Endothelial cell (in vitro differentiated cells): Measurements from ENCODE around the gene HILPDA. TPM values are rescaled to one million over a fixed set of nuclear protein-coding genes. Genes with fewer than 3 reads are reported as not detected.

Source experiments
- DNase-seq: peaks from one replicate; pipeline ENCODE4 v3.0.0; 2021; ENCODE audit warnings: low spot score
- H3K27ac Mint-ChIP-seq: one replicate; pipeline ENCODE4 v1.8.0; 2021; ENCODE audit warnings: mixed read lengths, inconsistent platforms; ENCODE audit not compliant: unreplicated experiment
- H3K27me3 Mint-ChIP-seq: one replicate; pipeline ENCODE4 v1.8.0; 2021; ENCODE audit warnings: mild to moderate bottlenecking, moderate library complexity, mixed read lengths, inconsistent platforms; ENCODE audit not compliant: unreplicated experiment
- H3K36me3 Mint-ChIP-seq: one replicate; pipeline ENCODE4 v1.8.0; 2021; ENCODE audit warnings: mild to moderate bottlenecking, low read depth, mixed read lengths, inconsistent platforms; ENCODE audit not compliant: unreplicated experiment
- H3K4me1 Mint-ChIP-seq: one replicate; pipeline ENCODE4 v1.8.0; 2021; ENCODE audit warnings: mild to moderate bottlenecking, mixed read lengths, inconsistent platforms; ENCODE audit not compliant: unreplicated experiment
- H3K4me3 Mint-ChIP-seq: one replicate; pipeline ENCODE4 v1.8.0; 2021; ENCODE audit warnings: mild to moderate bottlenecking, mixed read lengths, inconsistent platforms; ENCODE audit not compliant: unreplicated experiment
- H3K9me3 Mint-ChIP-seq: one replicate; pipeline ENCODE4 v1.8.0; 2021; ENCODE audit warnings: mixed read lengths, inconsistent platforms; ENCODE audit not compliant: unreplicated experiment
- CTCF ChIP-seq: fragments of 200-600 bp; sonication (generic); IDR thresholded peaks from one replicate; pipeline ENCODE4 v1.5.0; 2021; ENCODE audit warnings: antibody characterized with exemption; ENCODE audit not compliant: unreplicated experiment
- total RNA-seq: library from RNA; stranded (reverse); fragmentation: NEBNext Ultra II Directional; extraction: Animal tissue kit (Norgen Biotek cat#: 25700); gene quantifications from one replicate; pipeline ENCODE4 v1.2.1, GENCODE V29; 2021; ENCODE audit not compliant: unreplicated experiment

HILPDA gene
- total RNA-seq, 1 donor from 2014 or later = 13.1 TPM

- H3K27me3 Mint-ChIP-seq = no peaks in the 10 kb centered on the region
- DNase-seq = no peak
- H3K9me3 Mint-ChIP-seq = no peaks in the 10 kb centered on the region
- no peak overlapping the region for H3K4me3 Mint-ChIP-seq
- TF ChIP-seq CTCF = no peak
- no peaks in the 10 kb centered on the region for H3K36me3 Mint-ChIP-seq
- H3K27ac Mint-ChIP-seq = no peak overlapping the region
- peaks cover 3% of the 10 kb centered on the region for H3K4me1 Mint-ChIP-seq
Measured at GRCh38 chr7:128442356-128442755, 13.3 kb upstream of the HILPDA start.

GRCh38 chr7:128443831-128444600 lies 11.7 kb upstream of the HILPDA start:
- no peak for DNase-seq
- H3K4me3 Mint-ChIP-seq = no peak overlapping the region
- no peak overlapping the region for H3K27ac Mint-ChIP-seq
- no peak for TF ChIP-seq CTCF
- H3K4me1 Mint-ChIP-seq = peaks cover 3% of the 10 kb centered on the region
- H3K9me3 Mint-ChIP-seq = no peaks in the 10 kb centered on the region
- H3K36me3 Mint-ChIP-seq = no peaks in the 10 kb centered on the region
- H3K27me3 Mint-ChIP-seq = no peaks in the 10 kb centered on the region

- Mint-ChIP-seq H3K4me3 (no peak overlapping the region), H3K27ac (no peak overlapping the region), H3K36me3 (no peaks in the 10 kb centered on the region), H3K9me3 (no peaks in the 10 kb centered on the region), H3K4me1 (peaks cover 3% of the 10 kb centered on the region), H3K27me3 (no peaks in the 10 kb centered on the region)
- TF ChIP-seq CTCF = no peak
- DNase-seq = no peak
Measured at GRCh38 chr7:128446306-128446705, 9.4 kb upstream of the HILPDA start.

- H3K27ac Mint-ChIP-seq = no peak overlapping the region
- H3K4me1 Mint-ChIP-seq = peaks cover 3% of the 10 kb centered on the region
- H3K4me3 Mint-ChIP-seq = no peak overlapping the region
- H3K27me3 Mint-ChIP-seq = peaks cover 5% of the 10 kb centered on the region
- H3K9me3 Mint-ChIP-seq = no peaks in the 10 kb centered on the region
- no peaks in the 10 kb centered on the region for H3K36me3 Mint-ChIP-seq
- TF ChIP-seq CTCF = no peak
- no peak for DNase-seq
Measured at GRCh38 chr7:128447941-128448564, 7.6 kb upstream of the HILPDA start.

- H3K27me3 Mint-ChIP-seq = peaks cover 5% of the 10 kb centered on the region
- no peak overlapping the region for H3K4me3 Mint-ChIP-seq
- H3K4me1 Mint-ChIP-seq = no peaks in the 10 kb centered on the region
- TF ChIP-seq CTCF = no peak
- no peak for DNase-seq
- H3K9me3 Mint-ChIP-seq = no peaks in the 10 kb centered on the region
- H3K27ac Mint-ChIP-seq = no peak overlapping the region
- no peaks in the 10 kb centered on the region for H3K36me3 Mint-ChIP-seq
Measured at GRCh38 chr7:128448751-128449302, 6.9 kb upstream of the HILPDA start.
